ENCODE results near the gene COX14. TPM values are rescaled to one million over a fixed set of nuclear protein-coding genes. Genes with fewer than 3 reads are reported as not detected.

COX14 gene
- polyA plus RNA-seq, 3 donors: 63.8 to 257 (median 231) TPM

DNA sequence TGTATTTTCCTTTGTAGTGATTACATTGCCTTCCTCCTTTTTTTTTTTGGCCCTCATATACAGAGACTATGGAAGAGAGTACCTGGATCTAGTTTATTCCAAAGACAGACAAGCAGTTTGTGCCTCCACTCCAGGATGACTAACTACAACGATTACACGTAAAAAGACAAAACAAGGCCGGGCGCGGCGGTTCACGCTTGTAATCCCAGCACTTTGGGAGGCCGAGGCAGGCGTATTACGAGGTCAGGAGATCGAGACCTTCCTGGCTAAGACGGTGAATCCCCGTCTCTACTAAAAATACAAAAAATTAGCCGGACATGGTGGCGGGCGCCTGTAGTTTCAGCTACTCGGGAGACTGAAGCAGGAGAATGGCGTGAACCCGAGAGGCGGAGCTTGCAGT lies 52.9 kb downstream of the COX14 start:
- no peak overlapping the region for H2AFZ ChIP-seq (ENCODE audit: insufficient read depth, low read depth, low read length, poor library complexity, severe bottlenecking)
- no peak for DNase-seq
- no peak overlapping the region for H3K9ac ChIP-seq (ENCODE audit: insufficient read depth, low read length, poor library complexity, severe bottlenecking)
- no peaks in the 10 kb centered on the region for H3K36me3 ChIP-seq (replicated peaks in 1 of 2; ENCODE audit: control insufficient read depth in 1 of 2, insufficient read depth in 2 of 2, low read length in 2 of 2)
- TF ChIP-seq, protein P1, sequence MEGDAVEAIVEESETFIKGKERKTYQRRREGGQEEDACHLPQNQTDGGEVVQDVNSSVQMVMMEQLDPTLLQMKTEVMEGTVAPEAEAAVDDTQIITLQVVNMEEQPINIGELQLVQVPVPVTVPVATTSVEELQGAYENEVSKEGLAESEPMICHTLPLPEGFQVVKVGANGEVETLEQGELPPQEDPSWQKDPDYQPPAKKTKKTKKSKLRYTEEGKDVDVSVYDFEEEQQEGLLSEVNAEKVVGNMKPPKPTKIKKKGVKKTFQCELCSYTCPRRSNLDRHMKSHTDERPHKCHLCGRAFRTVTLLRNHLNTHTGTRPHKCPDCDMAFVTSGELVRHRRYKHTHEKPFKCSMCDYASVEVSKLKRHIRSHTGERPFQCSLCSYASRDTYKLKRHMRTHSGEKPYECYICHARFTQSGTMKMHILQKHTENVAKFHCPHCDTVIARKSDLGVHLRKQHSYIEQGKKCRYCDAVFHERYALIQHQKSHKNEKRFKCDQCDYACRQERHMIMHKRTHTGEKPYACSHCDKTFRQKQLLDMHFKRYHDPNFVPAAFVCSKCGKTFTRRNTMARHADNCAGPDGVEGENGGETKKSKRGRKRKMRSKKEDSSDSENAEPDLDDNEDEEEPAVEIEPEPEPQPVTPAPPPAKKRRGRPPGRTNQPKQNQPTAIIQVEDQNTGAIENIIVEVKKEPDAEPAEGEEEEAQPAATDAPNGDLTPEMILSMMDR (IDR thresholded peaks at IDR 0.05): no peak
- H4K20me1 ChIP-seq (ENCODE audit: insufficient read depth, low read length): peaks cover 9% of the 10 kb centered on the region
- no peak overlapping the region for H3K4me3 Mint-ChIP-seq
- 98% methylated on average over 12 of the region's 20 CpGs for WGBS (ENCODE audit: insufficient coverage)
- no peaks in the 10 kb centered on the region for H3K27me3 Mint-ChIP-seq (ENCODE audit: low read depth in 3 of 3)
- intact Hi-C loops (cut with micrococcal nuclease): loop anchor here in 1 of 2 donors (5.0 kb wide), 1 partner anchor 53 kb away; the partner anchor contains the start of gene COX14
- no peaks in the 10 kb centered on the region for H3K36me3 Mint-ChIP-seq
- no peaks in the 10 kb centered on the region for H3K9me3 ChIP-seq (replicated peaks in 1 of 2; ENCODE audit: control insufficient read depth in 1 of 2, insufficient read depth in 1 of 2, low read length in 2 of 2)
- H3K79me2 ChIP-seq (ENCODE audit: insufficient read depth, low read length): peaks cover 70% of the 10 kb centered on the region
- no peak overlapping the region for H3K4me3 ChIP-seq (replicated peaks in 1 of 3; ENCODE audit: low read depth in 2 of 3, low read length in 3 of 3)
- peaks cover 16 to 24% of the 10 kb centered on the region in 2 donors for H3K4me1 ChIP-seq (ENCODE audit: control insufficient read depth in 1 of 2, insufficient read depth in 2 of 2, low read length in 2 of 2)
- H3K27me3 ChIP-seq (ENCODE audit: control insufficient read depth in 2 of 2, insufficient read depth in 2 of 2, low read length in 2 of 2): no peaks in the 10 kb centered on the region
- peaks cover 0 to 2% (median 0%) of the 10 kb centered on the region in 7 donors for H3K9me3 Mint-ChIP-seq
- H3K4me2 ChIP-seq (replicated peaks; ENCODE audit: extremely low read depth, low read length, poor library complexity, severe bottlenecking): no peak overlapping the region
- peak overlapping the region in 2 of 7 donors; percentile 5 to 27 for H3K27ac Mint-ChIP-seq
- no peak overlapping the region for H3K27ac ChIP-seq (ENCODE audit: low read depth in 1 of 2, low read length in 2 of 2)
- H3K4me1 Mint-ChIP-seq: peaks cover 36% of the 10 kb centered on the region

DNA sequence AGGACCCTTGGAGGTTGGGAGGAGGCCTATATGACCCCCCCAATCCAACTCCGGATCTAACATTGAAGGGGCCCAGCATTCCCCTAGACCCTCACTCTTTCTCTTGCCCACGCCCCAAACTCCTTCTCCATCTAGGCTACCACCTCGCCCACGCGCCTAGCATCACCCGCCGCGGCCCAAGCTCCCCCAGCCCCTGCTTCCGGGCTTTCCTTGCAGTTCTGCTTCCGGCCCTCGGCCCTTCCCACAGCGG lies 54.7 kb downstream of the COX14 start:
- Histone ChIP-seq H4K20me1 (ENCODE audit: insufficient read depth, low read length) (no peaks in the 10 kb centered on the region), H2AFZ (ENCODE audit: insufficient read depth, low read depth, low read length, poor library complexity, severe bottlenecking) (peak overlapping the region; percentile 76), H3K9me3 (replicated peaks in 1 of 2; ENCODE audit: control insufficient read depth in 1 of 2, insufficient read depth in 1 of 2, low read length in 2 of 2) (no peaks in the 10 kb centered on the region), H3K4me1 (ENCODE audit: control insufficient read depth in 1 of 2, insufficient read depth in 2 of 2, low read length in 2 of 2) (peaks cover 20 to 30% of the 10 kb centered on the region in 2 donors), H3K4me3 (replicated peaks in 1 of 3; ENCODE audit: low read depth in 2 of 3, low read length in 3 of 3) (peak overlapping the region; percentile 69 to 91 (median 82)), H3K4me2 (replicated peaks; ENCODE audit: extremely low read depth, low read length, poor library complexity, severe bottlenecking) (peak overlapping the region; percentile 86), H3K9ac (ENCODE audit: insufficient read depth, low read length, poor library complexity, severe bottlenecking) (peak overlapping the region; percentile 89), H3K27ac (ENCODE audit: low read depth in 1 of 2, low read length in 2 of 2) (peak overlapping the region; percentile 72 to 85), H3K79me2 (ENCODE audit: insufficient read depth, low read length) (peaks cover 53% of the 10 kb centered on the region), H3K27me3 (ENCODE audit: control insufficient read depth in 2 of 2, insufficient read depth in 2 of 2, low read length in 2 of 2) (no peaks in the 10 kb centered on the region), H3K36me3 (replicated peaks in 1 of 2; ENCODE audit: control insufficient read depth in 1 of 2, insufficient read depth in 2 of 2, low read length in 2 of 2) (no peaks in the 10 kb centered on the region)
- TF ChIP-seq, protein P1 (IDR thresholded peaks at IDR 0.05): no peak
- peaks cover 39% of the 10 kb centered on the region for H3K4me1 Mint-ChIP-seq
- no peaks in the 10 kb centered on the region for H3K36me3 Mint-ChIP-seq
- H3K27me3 Mint-ChIP-seq (ENCODE audit: low read depth in 3 of 3): no peaks in the 10 kb centered on the region
- peak overlapping the region; percentile 87 to 96 (median 93) for H3K27ac Mint-ChIP-seq
- H3K4me3 Mint-ChIP-seq: peak overlapping the region; percentile 94 to 97
- peaks cover 0 to 2% (median 0%) of the 10 kb centered on the region in 7 donors for H3K9me3 Mint-ChIP-seq
- intact Hi-C loops (cut with micrococcal nuclease): loop anchor here in 1 of 2 donors (5.0 kb wide), 1 partner anchor 54 kb away; the partner anchor contains the start of gene COX14
- peak; percentile 21 to 57 (median 37) for DNase-seq
- WGBS (ENCODE audit: insufficient coverage): 0% methylated on average over 12 of the region's 12 CpGs
